ENCODE measurements around the gene IVL.

- TF ChIP-seq CTCF (IDR thresholded peaks at IDR 0.05; ENCODE audit: low read length): no peak
- no peak for TF ChIP-seq EZH2 (optimal IDR thresholded peaks at IDR 0.05; ENCODE audit: low read depth, low read length)
- no peak for TF ChIP-seq EZH2phosphoT487 (IDR thresholded peaks at IDR 0.05; ENCODE audit: low read length)
Measured at GRCh38 chr1:152907686-152908601, at the start of gene IVL.
